Tibial nerve (tissue), 4 donors: ENCODE measurements around the gene CDH4. TPM values are rescaled to one million over a fixed set of nuclear protein-coding genes. Genes with fewer than 3 reads are reported as not detected.

Experiments used
- DNase-seq, 2 donors: peaks; one replicate each; pipeline ENCODE4 v3.0.0-alpha.2; 2019; ENCODE audit warnings: low spot score in 2 of 2
- H3K27ac ChIP-seq, 4 donors: fragments of 200-600 bp; sonication (generic) in 3 of 4; one replicate each; pipeline ENCODE4 v1.5.1; 2017 to 2019; ENCODE audit warnings: mild to moderate bottlenecking in 1 of 4
- H3K27me3 ChIP-seq, 2 donors: fragments of 200-600 bp; sonication (generic) in 1 of 2; one replicate each; pipeline versions ENCODE4 v1.5.1 to v1.6.0; 2017 to 2019
- H3K36me3 ChIP-seq, 3 donors: fragments of 200-600 bp; sonication (generic); one replicate each; pipeline ENCODE4 v1.5.1; 2018 to 2019
- H3K4me1 ChIP-seq, 4 donors: fragments of 200-600 bp; sonication (generic) in 3 of 4; one replicate each; pipeline ENCODE4 v1.5.1; 2017 to 2019
- H3K4me3 ChIP-seq, 4 donors: fragments of 200-600 bp; sonication (generic) in 3 of 4; one replicate each; pipeline ENCODE4 v1.5.1; 2017 to 2019; ENCODE audit warnings: mild to moderate bottlenecking in 1 of 4, moderate library complexity in 1 of 4
- H3K9me3 ChIP-seq, 4 donors: fragments of 200-600 bp; sonication (generic) in 3 of 4; one replicate each; pipeline ENCODE4 v1.5.1; 2017 to 2019
- EP300 ChIP-seq, 2 donors: sonication (generic); formaldehyde crosslinking; IDR thresholded peaks; one replicate each; pipeline ENCODE4 v1.6.1; 2017; ENCODE audit warnings: antibody characterized with exemption in 2 of 2, mild to moderate bottlenecking in 1 of 2
- POLR2A ChIP-seq, 2 donors: fragments of 450-650 bp; IDR thresholded peaks; one replicate each; pipeline ENCODE4 v1.6.1; 2017; ENCODE audit warnings: antibody characterized with exemption in 2 of 2, mild to moderate bottlenecking in 2 of 2, moderate library complexity in 2 of 2
- whole genome bisulfite sequencing, 2 donors: methylation state at CpG; one replicate each; pipeline ENCODE4 v1.1.5; 2018; 5-methylcytosine and 5-hydroxymethylcytosine counted together
- total RNA-seq, 4 donors: library from RNA; depleted of rRNA; stranded (reverse); fragments of >200 nt; gene quantifications; one replicate each; pipeline ENCODE4 v1.1.0, GENCODE V29; 2016
- TF ChIP-seq, protein P1 (sequence below), 5 experiments: fragments of 200-600 bp in 3 of 5; fragments of 450-650 bp in 2 of 5; sonication (generic) in 3 of 5; IDR thresholded peaks; one replicate each; pipeline ENCODE4 v1.5.1; 2016 to 2019; ENCODE audit warnings: antibody characterized with exemption in 5 of 5, mild to moderate bottlenecking in 3 of 5, moderate library complexity in 2 of 5

The CDH4 gene
- total RNA-seq, 4 donors from 2014 or later, result 0.78 to 2.3 (median 1.0) TPM

DNA sequence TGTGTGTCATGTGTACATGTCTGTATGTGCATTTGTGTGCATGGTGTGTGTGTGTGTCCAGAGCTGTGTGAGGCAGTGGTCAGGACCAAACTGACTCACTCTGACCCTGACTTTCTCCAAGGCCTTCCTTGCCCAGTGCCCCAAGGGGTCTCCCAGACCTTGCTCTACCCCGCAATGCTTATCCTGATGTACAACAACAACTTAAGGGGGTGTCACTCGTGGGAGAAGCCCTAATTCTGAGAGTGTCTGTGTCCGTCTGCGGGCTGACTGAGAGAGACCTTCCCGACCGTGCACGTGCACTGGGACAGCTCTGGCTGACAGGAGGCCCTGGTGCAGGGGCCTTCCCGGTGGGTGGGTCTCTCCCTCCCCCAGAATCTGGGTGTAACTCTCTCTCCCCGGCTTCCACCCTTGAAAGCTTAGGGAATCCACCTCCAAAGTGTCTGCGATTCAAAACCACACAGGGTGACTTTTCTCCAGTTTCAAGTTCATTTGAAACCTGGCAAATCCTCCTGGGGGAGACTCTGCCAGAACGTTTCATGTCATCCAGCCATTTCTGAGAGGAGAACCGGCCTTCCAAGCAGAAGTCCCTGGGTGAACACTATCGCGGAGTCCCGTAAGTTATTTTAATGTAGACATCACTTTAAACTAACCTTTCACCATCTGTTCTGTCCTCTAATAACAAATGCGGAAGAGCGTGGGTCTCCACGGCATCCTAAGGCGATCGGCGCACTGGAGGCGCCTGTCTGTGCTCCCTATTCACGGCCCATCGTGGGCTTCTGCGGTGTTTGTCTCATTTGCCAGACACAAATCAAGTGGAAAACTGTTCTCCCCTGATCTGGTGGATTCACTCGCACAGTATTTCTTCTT, 588.1 kb downstream of the CDH4 start:
- WGBS, 2 donors, result 74 to 79% methylated on average over 26 of the region's 26 CpGs
- no peak for DNase-seq
- Histone ChIP-seq H3K9me3 (no peaks in the 10 kb centered on the region), H3K4me3 (no peak overlapping the region), H3K27me3 (no peaks in the 10 kb centered on the region), H3K4me1 (no peaks in the 10 kb centered on the region), H3K27ac (no peak overlapping the region), H3K36me3 (no peaks in the 10 kb centered on the region)
- TF ChIP-seq EP300 (IDR thresholded peaks at IDR 0.05) (no peak), POLR2A (IDR thresholded peaks at IDR 0.05) (no peak)
- TF ChIP-seq, protein P1, sequence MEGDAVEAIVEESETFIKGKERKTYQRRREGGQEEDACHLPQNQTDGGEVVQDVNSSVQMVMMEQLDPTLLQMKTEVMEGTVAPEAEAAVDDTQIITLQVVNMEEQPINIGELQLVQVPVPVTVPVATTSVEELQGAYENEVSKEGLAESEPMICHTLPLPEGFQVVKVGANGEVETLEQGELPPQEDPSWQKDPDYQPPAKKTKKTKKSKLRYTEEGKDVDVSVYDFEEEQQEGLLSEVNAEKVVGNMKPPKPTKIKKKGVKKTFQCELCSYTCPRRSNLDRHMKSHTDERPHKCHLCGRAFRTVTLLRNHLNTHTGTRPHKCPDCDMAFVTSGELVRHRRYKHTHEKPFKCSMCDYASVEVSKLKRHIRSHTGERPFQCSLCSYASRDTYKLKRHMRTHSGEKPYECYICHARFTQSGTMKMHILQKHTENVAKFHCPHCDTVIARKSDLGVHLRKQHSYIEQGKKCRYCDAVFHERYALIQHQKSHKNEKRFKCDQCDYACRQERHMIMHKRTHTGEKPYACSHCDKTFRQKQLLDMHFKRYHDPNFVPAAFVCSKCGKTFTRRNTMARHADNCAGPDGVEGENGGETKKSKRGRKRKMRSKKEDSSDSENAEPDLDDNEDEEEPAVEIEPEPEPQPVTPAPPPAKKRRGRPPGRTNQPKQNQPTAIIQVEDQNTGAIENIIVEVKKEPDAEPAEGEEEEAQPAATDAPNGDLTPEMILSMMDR (IDR thresholded peaks at IDR 0.05), result no peak

DNA sequence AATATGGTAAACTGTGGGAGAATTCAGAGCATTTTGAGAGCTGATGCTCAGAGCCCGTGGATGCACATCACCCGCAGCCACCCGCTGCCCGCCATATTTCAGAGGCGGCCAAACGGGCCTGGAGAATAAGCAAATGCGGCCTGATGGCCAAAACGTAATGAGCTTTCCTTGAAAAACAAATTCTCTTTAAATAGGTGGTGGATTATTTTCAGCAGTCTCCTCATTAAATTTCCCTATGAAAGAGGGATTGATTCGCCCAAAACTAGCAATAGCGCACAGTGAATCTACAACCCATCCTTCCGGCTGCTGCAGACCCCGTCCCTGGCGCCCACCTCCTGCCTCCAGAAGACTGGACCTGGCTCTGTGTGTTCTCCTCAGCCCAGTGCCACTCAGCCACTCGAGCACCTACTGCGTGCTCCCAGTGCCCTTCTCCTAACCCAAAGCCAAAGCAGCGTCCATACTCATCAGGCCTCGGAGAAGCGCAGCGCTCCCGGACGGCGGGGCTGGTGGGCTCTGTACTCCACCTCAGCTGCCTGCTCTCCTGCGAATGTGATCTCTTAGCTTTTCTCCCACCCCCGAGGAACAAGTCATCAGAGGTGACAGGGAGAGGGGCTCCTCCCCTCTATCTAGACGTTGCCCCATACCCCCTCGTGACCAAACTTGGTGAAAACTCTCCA, 588.9 kb downstream of the CDH4 start:
- 85 to 92% methylated on average over 26 of the region's 26 CpGs for WGBS, 2 donors
- Histone ChIP-seq H3K27ac (no peak overlapping the region), H3K36me3 (no peaks in the 10 kb centered on the region), H3K9me3 (no peaks in the 10 kb centered on the region), H3K27me3 (no peaks in the 10 kb centered on the region), H3K4me3 (no peak overlapping the region), H3K4me1 (no peaks in the 10 kb centered on the region)
- TF ChIP-seq, protein P1 (IDR thresholded peaks at IDR 0.05), result no peak
- TF ChIP-seq POLR2A (IDR thresholded peaks at IDR 0.05), result no peak
- TF ChIP-seq EP300 (IDR thresholded peaks at IDR 0.05), result no peak
- no peak for DNase-seq

DNA sequence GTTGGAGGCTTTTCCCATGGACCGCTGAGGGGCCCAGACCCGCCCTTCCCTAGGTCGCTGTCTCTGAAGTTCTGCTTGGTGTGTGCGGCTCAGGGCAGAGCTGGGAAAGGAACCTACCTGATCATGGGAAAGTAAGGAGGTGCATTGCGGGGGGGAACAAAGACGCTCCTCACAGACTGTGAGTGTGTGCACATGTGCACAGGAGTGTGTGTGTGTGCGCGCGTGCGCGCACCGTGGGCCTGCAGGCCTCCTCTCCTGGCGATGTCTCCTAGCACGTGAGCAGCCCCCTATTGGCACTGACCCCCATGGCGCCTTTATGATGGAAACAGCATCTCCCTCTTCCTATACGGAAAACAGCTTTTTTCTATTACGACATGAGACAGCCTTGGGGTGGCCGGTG, 589.5 kb downstream of the CDH4 start:
- Histone ChIP-seq H3K36me3 (no peaks in the 10 kb centered on the region), H3K4me1 (no peaks in the 10 kb centered on the region), H3K27me3 (no peaks in the 10 kb centered on the region), H3K9me3 (no peaks in the 10 kb centered on the region), H3K27ac (no peak overlapping the region), H3K4me3 (no peak overlapping the region)
- DNase-seq, result no peak
- 86 to 91% methylated on average over 18 of the region's 18 CpGs for WGBS, 2 donors
- TF ChIP-seq, protein P1 (IDR thresholded peaks at IDR 0.05), result no peak
- TF ChIP-seq POLR2A (IDR thresholded peaks at IDR 0.05), result no peak
- no peak for TF ChIP-seq EP300 (IDR thresholded peaks at IDR 0.05)

DNA sequence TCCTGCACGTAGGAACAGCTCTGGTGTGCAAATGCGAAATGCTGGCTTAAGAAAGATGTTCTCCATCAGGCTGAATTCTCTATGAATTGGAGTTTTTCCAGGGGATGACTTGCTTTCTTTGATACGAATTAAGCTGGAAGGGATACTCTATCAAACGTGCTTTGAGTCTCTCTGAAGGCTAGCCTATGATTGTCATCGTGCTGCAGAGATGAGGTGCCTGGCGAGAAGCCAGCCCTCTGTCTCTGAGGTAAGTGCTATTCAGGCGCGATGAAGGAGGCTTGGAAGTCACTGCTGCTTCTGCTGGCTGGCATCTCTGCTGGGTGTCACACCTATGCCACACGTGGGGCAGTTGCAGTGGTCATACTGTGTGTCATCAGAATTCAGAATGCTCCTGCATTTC, 589.9 kb downstream of the CDH4 start:
- no peaks in the 10 kb centered on the region for H3K36me3 ChIP-seq
- TF ChIP-seq EP300 (IDR thresholded peaks at IDR 0.05), result no peak
- TF ChIP-seq POLR2A (IDR thresholded peaks at IDR 0.05), result no peak
- TF ChIP-seq, protein P1 (IDR thresholded peaks at IDR 0.05), result no peak
- H3K4me1 ChIP-seq, result no peaks in the 10 kb centered on the region
- H3K9me3 ChIP-seq, result no peaks in the 10 kb centered on the region
- WGBS, 2 donors, result 52 to 59% methylated on average over 9 of the region's 9 CpGs
- H3K27me3 ChIP-seq, result no peaks in the 10 kb centered on the region
- no peak overlapping the region for H3K4me3 ChIP-seq
- no peak overlapping the region for H3K27ac ChIP-seq
- DNase-seq, result no peak

DNA sequence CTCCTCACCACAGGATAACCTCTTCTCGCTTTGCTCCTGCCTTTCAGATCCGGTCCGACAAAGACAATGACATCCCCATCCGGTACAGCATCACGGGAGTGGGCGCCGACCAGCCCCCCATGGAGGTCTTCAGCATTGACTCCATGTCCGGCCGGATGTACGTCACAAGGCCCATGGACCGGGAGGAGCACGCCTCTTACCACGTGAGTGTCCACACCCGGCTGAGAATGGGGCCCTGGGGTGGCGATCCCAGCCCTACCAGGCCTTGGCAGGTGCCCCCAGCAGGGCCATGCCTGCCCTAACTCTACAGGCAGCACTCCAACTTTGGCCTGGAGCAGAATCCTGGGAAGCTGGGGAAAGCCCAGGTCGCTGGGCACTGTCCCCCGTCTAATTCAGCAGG, 592.6 kb downstream of the CDH4 start:
- no peak for DNase-seq
- H3K27ac ChIP-seq, result no peak overlapping the region
- no peaks in the 10 kb centered on the region for H3K27me3 ChIP-seq
- no peak for TF ChIP-seq POLR2A (IDR thresholded peaks at IDR 0.05)
- H3K4me1 ChIP-seq, result no peaks in the 10 kb centered on the region
- H3K36me3 ChIP-seq, result no peaks in the 10 kb centered on the region
- H3K9me3 ChIP-seq, result peaks cover 0 to 13% (median 0%) of the 10 kb centered on the region in 4 donors
- no peak overlapping the region for H3K4me3 ChIP-seq
- 92 to 94% methylated on average over 15 to 16 of the region's 17 CpGs for WGBS, 2 donors
